ENCODE data around the gene PPP3CA.

DNA sequence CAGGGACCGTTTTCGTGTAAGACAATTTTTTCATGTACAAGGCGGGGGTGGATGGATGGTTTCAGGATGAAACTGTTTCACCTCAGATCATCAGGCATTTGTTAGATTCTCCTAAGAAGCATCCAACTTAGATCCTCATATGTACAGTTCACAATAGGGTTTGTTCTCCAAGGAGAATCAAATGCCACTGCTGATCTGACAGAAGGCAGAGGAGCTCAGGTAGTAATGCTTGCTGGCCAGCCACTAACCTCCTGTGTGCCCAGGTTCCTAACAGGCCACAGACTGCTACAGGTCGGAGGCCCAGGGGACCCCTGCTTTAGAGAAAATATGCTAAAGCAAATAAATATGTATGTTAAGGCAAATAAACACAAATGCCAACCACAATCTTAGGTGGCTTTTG, 61.3 kb downstream of the PPP3CA start:
- TF ChIP-seq POLR2A (IDR thresholded peaks at IDR 0.05) (no peak), CTCF (IDR thresholded peaks at IDR 0.05) (no peak), POLR2AphosphoS5 (IDR thresholded peaks at IDR 0.05) (no peak)
